Activated B cell treated with CpG ODN at 0.5 μM for 24 hours (primary cell): Measurements from ENCODE around the gene SCARF2. TPM values are rescaled to one million over a fixed set of nuclear protein-coding genes. Genes with fewer than 3 reads are reported as not detected.
A peak's percentile ranks its signal among the peaks of the same experiment; 100 is the strongest.

Experiments used
- ATAC-seq: fragments of 200-7000 bp; cut with Tn5 transposase; one replicate; pipeline ENCODE4 v1.10.0; 2021; ENCODE audit warnings: low read depth, mild to moderate bottlenecking, moderate library complexity
- CTCF ChIA-PET: fragments of 350-600 bp; sonication (Branson Sonifier 250); formaldehyde crosslinking; loops from one replicate; lab custom pipeline; 2021; ENCODE audit warnings: antibody characterized with exemption; lab: Charles Lee
- POLR2A ChIA-PET: fragments of 350-600 bp; sonication (Branson Sonifier 250); formaldehyde crosslinking; loops from one replicate; lab custom pipeline; 2021; ENCODE audit warnings: antibody characterized with exemption; lab: Charles Lee
- DNase-seq: peaks from one replicate; pipeline ENCODE4 v3.0.0; 2022
- H3K27ac Mint-ChIP-seq: one replicate; pipeline ENCODE4 v1.8.0; 2020; ENCODE audit warnings: mixed read lengths
- H3K27me3 Mint-ChIP-seq: one replicate; pipeline ENCODE4 v1.8.0; 2021; ENCODE audit warnings: mixed read lengths
- H3K36me3 Mint-ChIP-seq: one replicate; pipeline ENCODE4 v1.8.0; 2021; ENCODE audit warnings: low read depth, mixed read lengths
- H3K4me1 Mint-ChIP-seq: one replicate; pipeline ENCODE4 v1.8.0; 2021; ENCODE audit warnings: mixed read lengths
- H3K4me3 Mint-ChIP-seq: one replicate; pipeline ENCODE4 v1.8.0; 2020; ENCODE audit warnings: mild to moderate bottlenecking, mixed read lengths
- H3K9me3 Mint-ChIP-seq: one replicate; pipeline ENCODE4 v1.8.0; 2020; ENCODE audit warnings: mixed read lengths
- intact Hi-C: fragments of 100-400 bp; cut with micrococcal nuclease; formaldehyde crosslinking; loops from one replicate; pipeline ENCODE4 v1.15.1; 2024
- total RNA-seq: library from RNA; stranded (reverse); gene quantifications from 2 replicates; pipeline ENCODE4 v1.2.3, GENCODE V29; 2022
- TF ChIP-seq, protein P1 (sequence below): fragments of 200-600 bp; IDR thresholded peaks from one replicate; pipeline ENCODE4 v1.8.0; 2022; ENCODE audit warnings: antibody characterized with exemption, mild to moderate bottlenecking

SCARF2 gene
- total RNA-seq, 1 donor from 2014 or later = 0.18 TPM

DNA sequence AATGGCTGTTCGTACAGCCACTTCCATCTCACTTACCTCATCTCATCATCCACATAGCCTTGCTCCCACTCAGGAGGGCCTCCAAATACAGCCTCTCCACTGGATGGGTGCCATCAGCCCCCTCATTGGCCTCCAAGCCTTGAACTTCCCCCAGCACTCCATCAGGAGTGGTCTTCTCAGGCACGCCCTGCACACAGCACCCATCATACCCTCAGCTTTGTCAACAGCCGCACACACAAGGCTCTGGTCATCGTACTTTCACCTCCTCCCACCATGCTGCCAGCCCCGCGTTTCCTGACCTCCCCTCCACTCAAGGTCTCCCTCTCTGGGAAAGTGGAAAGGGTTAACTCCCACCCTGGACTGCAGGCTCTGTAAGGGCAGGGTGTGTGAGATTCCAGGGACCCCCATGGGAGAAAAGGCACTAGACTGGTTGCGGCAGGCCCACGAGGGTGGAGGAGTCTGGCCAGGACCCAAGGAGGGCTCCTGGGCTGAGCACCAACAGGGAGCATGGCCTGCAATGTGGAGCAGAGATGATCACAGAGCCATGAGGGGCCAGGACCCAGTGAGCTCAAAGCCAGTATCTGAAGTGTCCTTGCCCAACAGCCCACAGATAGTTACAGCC lies 21.0 kb upstream of the SCARF2 start:
- Mint-ChIP-seq H3K27ac (no peak overlapping the region), H3K4me3 (no peak overlapping the region)

DNA sequence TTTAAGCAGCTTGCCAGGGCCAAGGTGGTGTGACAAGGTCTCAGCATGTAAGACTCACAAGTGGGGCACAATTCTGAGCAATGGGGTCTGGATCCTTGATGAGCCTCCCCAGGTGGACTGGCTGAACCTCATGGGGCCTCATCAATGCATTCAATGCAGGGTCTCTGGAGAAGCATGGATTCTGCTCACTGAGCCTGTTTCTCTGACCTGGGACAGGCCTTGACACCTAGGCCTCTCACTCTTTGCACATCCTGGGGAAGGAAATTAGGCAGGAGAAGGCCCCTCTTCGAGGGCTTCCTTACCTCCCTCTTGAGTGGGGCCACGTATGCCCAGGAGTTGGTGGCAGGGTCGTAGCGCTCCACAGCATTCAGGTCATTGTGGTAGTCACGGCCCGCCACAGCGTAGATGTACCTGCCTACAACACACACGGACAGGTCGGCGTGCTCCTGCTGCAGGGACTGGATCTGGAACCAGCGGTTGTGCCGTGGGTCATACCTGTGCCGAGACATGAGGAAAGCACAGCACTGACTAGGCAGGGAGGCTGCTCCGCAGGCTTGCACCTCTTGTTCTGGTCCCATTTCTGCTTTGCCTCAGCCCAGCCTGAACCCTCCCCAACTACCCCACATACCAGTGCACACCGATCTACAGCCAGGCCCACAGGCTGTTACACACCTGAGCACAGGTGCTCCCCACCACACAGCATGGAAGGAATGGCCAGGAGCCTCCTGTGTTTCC lies 20.0 kb upstream of the SCARF2 start:
- no peak overlapping the region for H3K4me3 Mint-ChIP-seq
- ATAC-seq (no peak), DNase-seq (no peak)
- no peaks in the 10 kb centered on the region for H3K27me3 Mint-ChIP-seq
- intact Hi-C loops = no loop called here
- ChIA-PET CTCF (interaction anchor here (4.1 kb wide), 1 partner anchor 40 kb away, joined by 68 read pairs; no protein-coding TSS in a partner anchor), POLR2A (no interaction called here)
- TF ChIP-seq, protein P1, sequence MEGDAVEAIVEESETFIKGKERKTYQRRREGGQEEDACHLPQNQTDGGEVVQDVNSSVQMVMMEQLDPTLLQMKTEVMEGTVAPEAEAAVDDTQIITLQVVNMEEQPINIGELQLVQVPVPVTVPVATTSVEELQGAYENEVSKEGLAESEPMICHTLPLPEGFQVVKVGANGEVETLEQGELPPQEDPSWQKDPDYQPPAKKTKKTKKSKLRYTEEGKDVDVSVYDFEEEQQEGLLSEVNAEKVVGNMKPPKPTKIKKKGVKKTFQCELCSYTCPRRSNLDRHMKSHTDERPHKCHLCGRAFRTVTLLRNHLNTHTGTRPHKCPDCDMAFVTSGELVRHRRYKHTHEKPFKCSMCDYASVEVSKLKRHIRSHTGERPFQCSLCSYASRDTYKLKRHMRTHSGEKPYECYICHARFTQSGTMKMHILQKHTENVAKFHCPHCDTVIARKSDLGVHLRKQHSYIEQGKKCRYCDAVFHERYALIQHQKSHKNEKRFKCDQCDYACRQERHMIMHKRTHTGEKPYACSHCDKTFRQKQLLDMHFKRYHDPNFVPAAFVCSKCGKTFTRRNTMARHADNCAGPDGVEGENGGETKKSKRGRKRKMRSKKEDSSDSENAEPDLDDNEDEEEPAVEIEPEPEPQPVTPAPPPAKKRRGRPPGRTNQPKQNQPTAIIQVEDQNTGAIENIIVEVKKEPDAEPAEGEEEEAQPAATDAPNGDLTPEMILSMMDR = no peak
- H3K27ac Mint-ChIP-seq = no peak overlapping the region
- peaks cover 33% of the 10 kb centered on the region for H3K36me3 Mint-ChIP-seq
- peaks cover 25% of the 10 kb centered on the region for H3K4me1 Mint-ChIP-seq
- H3K9me3 Mint-ChIP-seq = no peaks in the 10 kb centered on the region

More for the DNA sequence above, 21.0 kb upstream of the SCARF2 start:
- ChIA-PET CTCF (no interaction called here), POLR2A (no interaction called here)
- H3K36me3 Mint-ChIP-seq = peaks cover 30% of the 10 kb centered on the region
- ATAC-seq = no peak
- H3K27me3 Mint-ChIP-seq = no peaks in the 10 kb centered on the region
- TF ChIP-seq, protein P1 = no peak
- no peak for DNase-seq
- peaks cover 34% of the 10 kb centered on the region for H3K4me1 Mint-ChIP-seq
- intact Hi-C loops = no loop called here
- H3K9me3 Mint-ChIP-seq = no peaks in the 10 kb centered on the region

DNA sequence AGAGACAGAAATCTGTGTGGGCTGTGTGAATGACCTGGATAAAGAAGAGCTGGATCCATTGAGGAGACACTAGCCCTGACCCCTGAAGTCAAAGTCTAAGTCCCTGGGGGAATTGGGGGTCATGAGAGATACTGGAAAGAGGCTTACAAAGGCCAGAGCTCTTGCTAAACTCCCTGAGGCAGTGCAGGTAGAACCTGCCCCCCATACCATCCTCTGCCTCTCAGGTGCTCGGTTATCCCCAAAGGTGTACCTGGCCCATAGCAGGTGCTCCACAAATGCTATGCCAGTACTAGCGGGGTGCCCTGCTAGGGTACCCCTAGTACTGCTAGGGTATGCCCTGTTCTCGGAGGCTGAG lies 19.1 kb upstream of the SCARF2 start:
- no peak overlapping the region for H3K4me3 Mint-ChIP-seq
- CTCF ChIA-PET = interaction anchor here (0.6 to 4.1 kb wide), 10 partner anchors 10 to 564 kb away, joined by 3 to 68 read pairs (median 4); no protein-coding TSS in a partner anchor
- H3K4me1 Mint-ChIP-seq = peaks cover 20% of the 10 kb centered on the region
- DNase-seq (no peak), ATAC-seq (no peak)
- intact Hi-C loops = loop anchor here (1.0 kb wide), 5 partner anchors 8 to 299 kb away; no protein-coding TSS in a partner anchor
- POLR2A ChIA-PET = interaction anchor here (0.7 to 0.9 kb wide), 2 partner anchors 13 to 39 kb away, joined by 3 to 6 read pairs; no protein-coding TSS in a partner anchor
- no peaks in the 10 kb centered on the region for H3K9me3 Mint-ChIP-seq
- H3K27ac Mint-ChIP-seq = no peak overlapping the region
- peaks cover 40% of the 10 kb centered on the region for H3K36me3 Mint-ChIP-seq
- TF ChIP-seq, protein P1 = no peak
- no peaks in the 10 kb centered on the region for H3K27me3 Mint-ChIP-seq

DNA sequence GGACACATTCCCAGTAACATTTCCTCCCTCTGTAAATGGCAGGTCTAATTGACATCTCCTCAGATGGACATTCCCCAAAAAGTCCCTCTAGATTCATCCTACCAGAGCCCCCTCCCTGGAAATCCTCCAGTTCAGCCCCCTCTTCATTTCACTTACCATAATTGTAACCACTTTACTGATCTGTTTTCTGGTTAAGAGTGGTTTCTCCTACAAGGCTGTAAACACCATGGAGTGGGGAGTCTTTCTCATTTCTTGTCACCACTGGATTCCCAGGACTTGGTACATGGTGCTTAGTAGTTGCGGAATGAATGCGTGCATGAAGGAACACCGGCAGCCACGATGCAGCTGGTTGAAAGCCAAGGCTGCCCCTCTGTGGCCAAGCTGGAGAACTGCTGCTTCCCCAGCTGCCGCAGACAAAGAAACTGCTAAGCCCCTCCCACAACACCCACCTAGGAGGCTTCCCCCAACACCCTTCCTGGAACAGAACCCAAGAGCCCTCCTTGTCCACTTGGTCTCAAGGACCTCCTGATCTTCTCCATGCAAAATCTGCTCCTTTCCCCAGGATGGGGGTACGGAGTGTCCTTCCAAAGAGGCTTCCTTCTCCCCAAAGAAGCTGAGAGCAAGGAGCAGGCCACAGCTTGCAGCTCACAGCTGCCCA lies 18.6 kb upstream of the SCARF2 start:
- H3K4me1 Mint-ChIP-seq = peaks cover 20% of the 10 kb centered on the region
- CTCF ChIA-PET = interaction anchor here (0.6 to 4.1 kb wide), 10 partner anchors 11 to 565 kb away, joined by 3 to 68 read pairs (median 4); no protein-coding TSS in a partner anchor
- no peak overlapping the region for H3K27ac Mint-ChIP-seq
- peaks cover 44% of the 10 kb centered on the region for H3K36me3 Mint-ChIP-seq
- H3K27me3 Mint-ChIP-seq = no peaks in the 10 kb centered on the region
- intact Hi-C loops = loop anchor here (1.0 kb wide), 5 partner anchors 8 to 299 kb away; no protein-coding TSS in a partner anchor
- ATAC-seq (peak; percentile 100), DNase-seq (peak; percentile 60)
- POLR2A ChIA-PET = interaction anchor here (0.7 to 0.9 kb wide), 2 partner anchors 12 to 38 kb away, joined by 3 to 6 read pairs; no protein-coding TSS in a partner anchor
- no peak overlapping the region for H3K4me3 Mint-ChIP-seq
- TF ChIP-seq, protein P1 = no peak
- no peaks in the 10 kb centered on the region for H3K9me3 Mint-ChIP-seq
